CD4-positive, alpha-beta T cell treated with Interleukin-4 for 4 hours (primary cell): Measurements from ENCODE around the gene HOXD12.

Experiments
- DNase-seq: peaks from one replicate; pipeline ENCODE4 v3.0.0-alpha.2; 2020

The HOXD12 gene

GRCh38 chr2:176151442-176152287, 52.1 kb downstream of the HOXD12 start, which contains the start of gene HOXD4:
Gene HOXD4, plus strand, starts transcription at chr2:176151550. Its CDS starts 84 bp downstream, at chr2:176151634.
- no peak for DNase-seq
